ENCODE measurements around the gene CDON. TPM values are rescaled to one million over a fixed set of nuclear protein-coding genes. Genes with fewer than 3 reads are reported as not detected.

Gene CDON
- total and polyA plus RNA-seq, 9 of the 15 experiments (the other 6 are each of a cell fraction or from before 2014, with no cell fraction given): 0.08 to 0.64 (median 0.40) TPM

GRCh38 chr11:126034039-126034932 lies 28.4 kb downstream of the CDON start:
- H3K27me3 ChIP-seq (ENCODE audit: control insufficient read depth in 2 of 2, insufficient read depth in 2 of 2, low read length in 2 of 2): peaks cover 0 to 6% of the 10 kb centered on the region in 2 experiments; a peak in 2 of 5 replicates
- intact Hi-C loops (cut with micrococcal nuclease): no loop called here
- no peak overlapping the region for H3K4me2 ChIP-seq (ENCODE audit: insufficient read depth, low read length)
- H3K9me1 ChIP-seq (ENCODE audit: control insufficient read depth, insufficient read depth, low read length): no peaks in the 10 kb centered on the region
- no peaks in the 10 kb centered on the region for H3K4me1 ChIP-seq (replicated peaks in 1 of 2; ENCODE audit: control insufficient read depth in 2 of 2, insufficient read depth in 2 of 2, low read length in 2 of 2)
- CTCF ChIA-PET (ENCODE audit: low intra/inter-chr PET ratio): no interaction called here
- FAIRE-seq (no peak), DNase-seq (ENCODE audit: extremely low read depth in 1 of 4, low spot score in 3 of 4) (no peak), ATAC-seq (no peak)
- WGBS (ENCODE audit: insufficient coverage, low coverage, missing lambda C conversion rate): 0% methylated on average over 10 of the region's 10 CpGs
- H3K27ac ChIP-seq (ENCODE audit: extremely low read depth, low read depth, low read length): no peak overlapping the region
- in situ Hi-C loops (cut with MboI): no loop called here
- POLR2A ChIA-PET: no interaction called here
- H3K9ac ChIP-seq (ENCODE audit: insufficient read depth in 1 of 2, low read depth in 2 of 2, low read length in 2 of 2): no peak overlapping the region
- no peak overlapping the region for H2AFZ ChIP-seq (ENCODE audit: low read depth, low read length)
- H4K20me1 ChIP-seq (replicated peaks; ENCODE audit: control insufficient read depth, insufficient read depth, low read length): no peaks in the 10 kb centered on the region
- no peak overlapping the region for H3K4me3 ChIP-seq
- no peaks in the 10 kb centered on the region for H3K9me3 ChIP-seq (replicated peaks; ENCODE audit: control insufficient read depth, insufficient read depth, low read depth, low read length)
- H3K36me3 ChIP-seq (ENCODE audit: control insufficient read depth, insufficient read depth, low read length): no peaks in the 10 kb centered on the region
- no peaks in the 10 kb centered on the region for H3K79me2 ChIP-seq (ENCODE audit: control insufficient read depth, insufficient read depth, low read length)
- BruUV-seq (replicated peaks): no TSS peak
- TF ChIP-seq ZNF165 (CRISPR knock-in tag; IDR thresholded peaks at IDR 0.05; ENCODE audit: borderline replicate concordance): no peak
- TF ChIP-seq MXD1 (CRISPR knock-in tag; IDR thresholded peaks at IDR 0.05; ENCODE audit: borderline replicate concordance, poor library complexity, severe bottlenecking): no peak
- TF ChIP-seq CREM (IDR thresholded peaks at IDR 0.05; ENCODE audit: low read depth): no peak
- no peak for TF ChIP-seq SMAD3 (CRISPR knock-in tag; conservative IDR thresholded peaks at IDR 0.05)
- TF ChIP-seq, protein P1, sequence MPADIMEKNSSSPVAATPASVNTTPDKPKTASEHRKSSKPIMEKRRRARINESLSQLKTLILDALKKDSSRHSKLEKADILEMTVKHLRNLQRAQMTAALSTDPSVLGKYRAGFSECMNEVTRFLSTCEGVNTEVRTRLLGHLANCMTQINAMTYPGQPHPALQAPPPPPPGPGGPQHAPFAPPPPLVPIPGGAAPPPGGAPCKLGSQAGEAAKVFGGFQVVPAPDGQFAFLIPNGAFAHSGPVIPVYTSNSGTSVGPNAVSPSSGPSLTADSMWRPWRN (IDR thresholded peaks at IDR 0.05; ENCODE audit: low read depth): no peak
